Gastrocnemius medialis (tissue), 4 donors: ENCODE data around the gene ENGASE. TPM values are rescaled to one million over a fixed set of nuclear protein-coding genes. Genes with fewer than 3 reads are reported as not detected.

Source experiments
- ATAC-seq, 2 donors: fragments of 150-250 bp; one replicate each; pipeline ENCODE4 v1.9.1; 2016
- DNase-seq, 2 donors: peaks; one replicate each; pipeline ENCODE4 v3.0.0-alpha.2; 2019
- H3K27ac ChIP-seq, 4 donors: fragments of 200-600 bp; sonication (generic); 1 replicate in 1 of 4; 2 replicates in 3 of 4; pipeline ENCODE4 v1.5.1; 2016 to 2018; ENCODE audit warnings: mild to moderate bottlenecking in 2 of 4, moderate library complexity in 1 of 4
- H3K27me3 ChIP-seq, 3 donors: fragments of 200-600 bp; sonication (generic) in 2 of 3; 1 replicate in 1 of 3; 2 replicates in 2 of 3; pipeline versions ENCODE4 v1.5.1 to v1.6.0; 2016 to 2019; ENCODE audit warnings: mild to moderate bottlenecking in 1 of 3, moderate library complexity in 1 of 3
- H3K36me3 ChIP-seq, 2 donors: fragments of 200-600 bp; sonication (generic) in 1 of 2; one replicate each; pipeline ENCODE4 v1.5.1; 2017 to 2018
- H3K4me1 ChIP-seq, 2 donors: fragments of 200-600 bp; sonication (generic) in 1 of 2; one replicate each; pipeline ENCODE4 v1.5.1; 2016 to 2017; ENCODE audit warnings: mild to moderate bottlenecking in 2 of 2
- H3K4me3 ChIP-seq, 4 donors: fragments of 200-600 bp; sonication (generic) in 3 of 4; 1 replicate in 1 of 4; 2 replicates in 3 of 4; pipeline ENCODE4 v1.5.1; 2016 to 2019; ENCODE audit warnings: mild to moderate bottlenecking in 2 of 4
- H3K9me3 ChIP-seq, 3 donors: fragments of 200-600 bp; sonication (generic) in 2 of 3; 1 replicate in 1 of 3; 2 replicates in 2 of 3; pipeline ENCODE4 v1.5.1; 2016 to 2019
- POLR2A ChIP-seq, 2 donors: fragments of 450-650 bp; IDR thresholded peaks; one replicate each; pipeline ENCODE4 v1.6.1; 2017; ENCODE audit warnings: antibody characterized with exemption in 2 of 2, mild to moderate bottlenecking in 2 of 2, moderate library complexity in 2 of 2
- in situ Hi-C, 4 donors: fragments of 200-750 bp; cut with MboI; loops; one replicate each; pipeline versions ENCODE4 v1.15.0 to v1.8.0; 2017; ENCODE audit warnings: low sequenced_read_pairs in 4 of 4
- intact Hi-C: fragments of 100-400 bp; cut with DNase I; formaldehyde crosslinking; loops from one replicate; pipeline ENCODE4 v1.15.1; 2023; ENCODE audit warnings: low total_unique reads
- total RNA-seq, 4 donors: library from RNA; depleted of rRNA; stranded (reverse); fragments of >200 nt; gene quantifications; one replicate each; pipeline versions ENCODE4 v1.1.0 to v1.2.3, GENCODE V29; 2016
- TF ChIP-seq, protein P1 (sequence below), 5 experiments: fragments of 450-650 bp in 3 of 5; fragments of 200-600 bp in 2 of 5; sonication (generic) in 2 of 5; IDR thresholded peaks in 4 of 5; conservative IDR thresholded peaks in 1 of 5; 1 replicate in 4 of 5; 2 replicates in 1 of 5; pipeline ENCODE4 v1.5.1; 2016 to 2019; ENCODE audit warnings: antibody characterized with exemption in 5 of 5, mild to moderate bottlenecking in 3 of 5, moderate library complexity in 3 of 5

Gene ENGASE
- total RNA-seq, 4 donors from 2014 or later: 5.1 to 14.2 (median 9.3) TPM

DNA sequence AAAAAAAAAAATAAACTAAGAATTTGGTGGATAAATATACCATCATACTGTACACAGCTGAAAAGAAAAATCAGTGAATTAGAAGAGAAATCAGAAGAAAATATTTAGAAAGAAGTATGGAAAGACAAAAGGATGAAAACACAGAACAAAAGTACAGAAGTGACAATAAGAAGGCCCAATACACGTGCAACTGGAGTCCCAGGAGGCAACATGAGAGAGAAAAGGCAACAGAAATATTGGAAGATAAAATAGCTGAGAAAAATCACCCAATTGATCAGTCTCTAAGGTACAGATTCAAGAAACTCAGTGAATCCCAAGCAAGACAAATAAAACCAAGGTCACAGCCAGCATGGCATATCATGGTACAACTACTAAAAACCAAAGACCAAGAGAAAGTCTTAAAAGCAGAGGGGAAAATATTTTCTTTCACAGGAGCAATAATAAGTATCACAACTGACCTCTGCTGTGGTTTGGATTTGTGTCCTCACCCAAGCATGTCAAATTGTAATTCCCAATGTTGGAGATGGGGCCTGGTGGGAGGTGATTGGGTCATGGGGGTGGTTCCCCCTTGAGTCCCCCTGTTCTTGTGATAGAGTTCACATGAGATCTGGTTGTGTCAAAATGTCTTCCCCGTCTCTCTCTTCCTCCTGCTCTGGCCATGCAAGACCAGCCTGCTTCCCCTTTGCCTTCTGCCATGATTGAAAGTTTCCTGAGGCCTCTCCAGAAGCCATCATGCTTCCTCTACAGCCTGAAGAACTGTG lies 20.2 kb upstream of the ENGASE start:
- Histone ChIP-seq H3K4me1 (no peaks in the 10 kb centered on the region), H3K9me3 (no peaks in the 10 kb centered on the region), H3K36me3 (no peaks in the 10 kb centered on the region), H3K27me3 (peaks cover 0 to 2% (median 0%) of the 10 kb centered on the region in 3 donors), H3K4me3 (no peak overlapping the region), H3K27ac (peak overlapping the region in 1 of 4 donors; percentile 28)
- ATAC-seq (no peak), DNase-seq (no peak)
- intact Hi-C loops: no loop called here
- no peak for TF ChIP-seq POLR2A (IDR thresholded peaks at IDR 0.05)
- TF ChIP-seq, protein P1, sequence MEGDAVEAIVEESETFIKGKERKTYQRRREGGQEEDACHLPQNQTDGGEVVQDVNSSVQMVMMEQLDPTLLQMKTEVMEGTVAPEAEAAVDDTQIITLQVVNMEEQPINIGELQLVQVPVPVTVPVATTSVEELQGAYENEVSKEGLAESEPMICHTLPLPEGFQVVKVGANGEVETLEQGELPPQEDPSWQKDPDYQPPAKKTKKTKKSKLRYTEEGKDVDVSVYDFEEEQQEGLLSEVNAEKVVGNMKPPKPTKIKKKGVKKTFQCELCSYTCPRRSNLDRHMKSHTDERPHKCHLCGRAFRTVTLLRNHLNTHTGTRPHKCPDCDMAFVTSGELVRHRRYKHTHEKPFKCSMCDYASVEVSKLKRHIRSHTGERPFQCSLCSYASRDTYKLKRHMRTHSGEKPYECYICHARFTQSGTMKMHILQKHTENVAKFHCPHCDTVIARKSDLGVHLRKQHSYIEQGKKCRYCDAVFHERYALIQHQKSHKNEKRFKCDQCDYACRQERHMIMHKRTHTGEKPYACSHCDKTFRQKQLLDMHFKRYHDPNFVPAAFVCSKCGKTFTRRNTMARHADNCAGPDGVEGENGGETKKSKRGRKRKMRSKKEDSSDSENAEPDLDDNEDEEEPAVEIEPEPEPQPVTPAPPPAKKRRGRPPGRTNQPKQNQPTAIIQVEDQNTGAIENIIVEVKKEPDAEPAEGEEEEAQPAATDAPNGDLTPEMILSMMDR (IDR thresholded peaks at IDR 0.05 in 4 of 5, conservative IDR thresholded peaks at IDR 0.05 in 1 of 5): no peak
- in situ Hi-C loops: loop anchor here (25.0 kb wide), 1 partner anchor 333 kb away; no protein-coding TSS in a partner anchor

DNA sequence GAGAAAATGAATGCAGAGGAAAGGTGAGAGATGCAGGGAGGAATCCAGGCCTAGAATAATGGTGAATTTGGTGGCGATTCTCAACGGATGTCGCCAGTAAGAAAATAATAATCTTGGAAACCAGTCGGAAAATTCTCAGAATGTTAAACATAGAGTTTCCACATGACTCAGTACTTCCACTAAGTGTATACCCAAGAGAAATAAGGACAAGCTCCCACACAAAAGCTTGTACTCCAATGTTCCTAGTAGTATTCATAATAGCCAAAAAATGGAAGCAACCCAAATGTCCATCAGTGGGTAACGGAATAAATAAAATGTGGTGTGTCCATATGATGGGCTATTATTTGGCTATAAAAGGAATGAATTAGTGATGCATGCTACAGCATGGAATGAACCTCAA lies 19.4 kb upstream of the ENGASE start:
- H3K36me3 ChIP-seq: no peaks in the 10 kb centered on the region
- DNase-seq: no peak
- ATAC-seq: no peak
- TF ChIP-seq POLR2A (IDR thresholded peaks at IDR 0.05): no peak
- TF ChIP-seq, protein P1 (IDR thresholded peaks at IDR 0.05 in 4 of 5, conservative IDR thresholded peaks at IDR 0.05 in 1 of 5): no peak
- H3K9me3 ChIP-seq: no peaks in the 10 kb centered on the region
- peak overlapping the region in 1 of 4 donors; percentile 28 for H3K27ac ChIP-seq
- peaks cover 0 to 2% (median 0%) of the 10 kb centered on the region in 3 donors for H3K27me3 ChIP-seq
- in situ Hi-C loops (loop anchor here (25.0 kb wide), 1 partner anchor 332 kb away; no protein-coding TSS in a partner anchor), intact Hi-C loops (no loop called here)
- H3K4me3 ChIP-seq: no peak overlapping the region
- H3K4me1 ChIP-seq: no peaks in the 10 kb centered on the region

DNA sequence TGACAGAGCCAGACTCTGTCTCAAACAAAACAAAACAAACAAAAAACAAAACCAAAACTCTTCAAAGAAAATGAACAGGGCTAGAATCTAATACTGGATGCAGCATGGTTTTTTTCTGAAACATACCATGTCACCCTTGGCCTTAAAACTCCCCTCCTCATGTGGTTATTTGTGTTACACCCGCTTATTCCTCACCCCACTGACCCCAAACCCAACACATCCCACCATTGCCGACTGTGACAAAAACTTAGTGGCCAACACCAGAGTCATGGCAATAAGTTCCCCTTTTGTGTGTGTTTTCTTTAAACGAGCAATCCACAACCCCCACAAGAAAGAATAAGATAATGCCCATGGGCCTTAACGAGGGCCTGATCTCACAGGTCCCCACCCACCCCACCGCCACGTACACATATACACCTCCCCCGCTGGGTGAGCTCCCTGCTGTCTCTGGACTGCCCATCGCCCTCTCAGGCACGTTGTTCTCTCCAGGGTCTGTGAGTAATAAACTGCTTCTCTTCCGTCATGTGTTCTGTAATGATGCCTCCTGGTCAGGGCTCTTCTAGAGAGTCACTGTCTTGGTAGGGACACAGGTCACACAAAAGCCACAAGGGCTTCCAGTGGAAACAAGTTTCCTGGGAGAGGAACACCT lies 16.8 kb upstream of the ENGASE start:
- no peaks in the 10 kb centered on the region for H3K27me3 ChIP-seq

DNA sequence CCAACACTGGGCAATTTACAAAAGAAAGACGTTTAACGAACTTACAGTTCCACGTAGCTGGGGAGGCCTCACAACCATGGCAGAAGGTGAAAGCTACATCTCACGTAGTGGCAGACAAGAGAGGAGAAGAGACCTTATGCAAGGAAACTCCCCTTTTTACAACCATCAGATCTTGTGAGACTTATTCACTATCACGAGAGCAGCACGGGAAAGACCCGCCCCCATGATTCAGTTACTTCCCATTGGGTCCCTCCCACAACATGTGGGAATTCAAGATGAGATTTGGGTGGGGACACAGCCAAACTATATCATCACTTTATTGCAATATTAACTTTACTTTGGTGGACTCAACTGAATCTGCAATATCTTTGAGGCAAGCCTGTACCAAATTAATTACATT lies 11.9 kb upstream of the ENGASE start:
- in situ Hi-C loops: loop anchor here (25.0 kb wide), 1 partner anchor 325 kb away; no protein-coding TSS in a partner anchor
- no peak for TF ChIP-seq POLR2A (IDR thresholded peaks at IDR 0.05)
- TF ChIP-seq, protein P1 (IDR thresholded peaks at IDR 0.05 in 4 of 5, conservative IDR thresholded peaks at IDR 0.05 in 1 of 5): no peak
- DNase-seq (no peak), ATAC-seq (no peak)
- intact Hi-C loops: no loop called here
- no peak overlapping the region for H3K27ac ChIP-seq
- H3K4me1 ChIP-seq: peaks cover 0 to 4% of the 10 kb centered on the region in 2 donors
- H3K4me3 ChIP-seq: no peak overlapping the region
- no peaks in the 10 kb centered on the region for H3K27me3 ChIP-seq
- no peaks in the 10 kb centered on the region for H3K9me3 ChIP-seq
- H3K36me3 ChIP-seq: no peaks in the 10 kb centered on the region

More for the DNA sequence above, 16.8 kb upstream of the ENGASE start:
- in situ Hi-C loops (loop anchor here (25.0 kb wide), 1 partner anchor 329 kb away; no protein-coding TSS in a partner anchor), intact Hi-C loops (no loop called here)
- no peaks in the 10 kb centered on the region for H3K36me3 ChIP-seq
- ATAC-seq (no peak), DNase-seq (no peak)
- TF ChIP-seq POLR2A (IDR thresholded peaks at IDR 0.05): no peak
- TF ChIP-seq, protein P1 (IDR thresholded peaks at IDR 0.05 in 4 of 5, conservative IDR thresholded peaks at IDR 0.05 in 1 of 5): no peak
- no peak overlapping the region for H3K27ac ChIP-seq
- H3K4me1 ChIP-seq: no peaks in the 10 kb centered on the region
- no peaks in the 10 kb centered on the region for H3K9me3 ChIP-seq
- no peak overlapping the region for H3K4me3 ChIP-seq
